Activated T-helper 1 cell treated with anti-CD3 and anti-CD28 coated beads, Interleukin-2, amount 50 U/mL, for 16 hours (primary cell): ENCODE data around the gene NRSN2.

Source experiments
- DNase-seq, 2 donors: peaks; one replicate each; pipeline ENCODE4 v3.0.0-alpha.2; 2020; ENCODE audit warnings: low read depth in 1 of 2, low spot score in 1 of 2

Gene NRSN2

GRCh38 chr20:396619-397431 is 49.9 kb downstream of the NRSN2 start:
- DNase-seq, result no peak

- no peak for DNase-seq
Measured at GRCh38 chr20:397432-398237, 50.7 kb downstream of the NRSN2 start.

GRCh38 chr20:399182-399707 is 52.3 kb downstream of the NRSN2 start:
- no peak for DNase-seq

GRCh38 chr20:400128-400453 is 53.2 kb downstream of the NRSN2 start:
- no peak for DNase-seq

- no peak for DNase-seq
Measured at GRCh38 chr20:400454-401275, 53.8 kb downstream of the NRSN2 start.

GRCh38 chr20:401682-402495 is 55.0 kb downstream of the NRSN2 start:
- no peak for DNase-seq

GRCh38 chr20:402496-402885 is 55.6 kb downstream of the NRSN2 start:
- no peak for DNase-seq

- no peak for DNase-seq
Measured at GRCh38 chr20:402898-403581, 56.1 kb downstream of the NRSN2 start.

GRCh38 chr20:403582-403957 is 56.7 kb downstream of the NRSN2 start:
- DNase-seq, result no peak

GRCh38 chr20:404088-404487 is 57.2 kb downstream of the NRSN2 start:
- no peak for DNase-seq
